Tibial nerve (tissue), 3 donors: Measurements from ENCODE around the gene NUP98.

Source experiments
- CTCF ChIP-seq, 5 experiments: fragments of 200-600 bp in 3 of 5; fragments of 450-650 bp in 2 of 5; sonication (generic) in 3 of 5; IDR thresholded peaks; one replicate each; pipeline ENCODE4 v1.5.1; 2016 to 2019; ENCODE audit warnings: antibody characterized with exemption in 5 of 5, mild to moderate bottlenecking in 3 of 5, moderate library complexity in 2 of 5
- POLR2A ChIP-seq, 2 donors: fragments of 450-650 bp; IDR thresholded peaks; one replicate each; pipeline ENCODE4 v1.6.1; 2017; ENCODE audit warnings: antibody characterized with exemption in 2 of 2, mild to moderate bottlenecking in 2 of 2, moderate library complexity in 2 of 2

- TF ChIP-seq CTCF (IDR thresholded peaks at IDR 0.05) (no peak), POLR2A (IDR thresholded peaks at IDR 0.05) (no peak)
Observed at GRCh38 chr11:3838504-3838903, 41.1 kb upstream of the NUP98 start.
